ENCODE results near the gene CLEC11A. TPM values are rescaled to one million over a fixed set of nuclear protein-coding genes. Genes with fewer than 3 reads are reported as not detected.

CLEC11A gene
- total and polyA plus RNA-seq, 9 of the 15 experiments (the other 6 are each of a cell fraction or from before 2014, with no cell fraction given): 0.39 to 43.9 (median 3.4) TPM

- Histone ChIP-seq H3K9ac (ENCODE audit: insufficient read depth in 1 of 2, low read depth in 2 of 2, low read length in 2 of 2) (no peak overlapping the region), H3K9me1 (ENCODE audit: control insufficient read depth, insufficient read depth, low read length) (no peaks in the 10 kb centered on the region), H4K20me1 (replicated peaks; ENCODE audit: control insufficient read depth, insufficient read depth, low read length) (no peaks in the 10 kb centered on the region), H3K4me2 (ENCODE audit: insufficient read depth, low read length) (no peak overlapping the region), H3K27me3 (ENCODE audit: control insufficient read depth in 2 of 2, insufficient read depth in 2 of 2, low read length in 2 of 2) (peaks cover 9 to 49% of the 10 kb centered on the region in 2 experiments; a peak in 4 of 5 replicates), H3K9me3 (replicated peaks; ENCODE audit: control insufficient read depth, insufficient read depth, low read depth, low read length) (no peaks in the 10 kb centered on the region), H3K36me3 (ENCODE audit: control insufficient read depth, insufficient read depth, low read length) (no peaks in the 10 kb centered on the region), H3K4me1 (replicated peaks in 1 of 2; ENCODE audit: control insufficient read depth in 2 of 2, insufficient read depth in 2 of 2, low read length in 2 of 2) (peaks cover 0 to 28% of the 10 kb centered on the region in 2 experiments; a peak in 3 of 5 replicates), H3K27ac (ENCODE audit: extremely low read depth, low read depth, low read length) (no peak overlapping the region), H3K4me3 (no peak overlapping the region), H3K79me2 (ENCODE audit: control insufficient read depth, insufficient read depth, low read length) (no peaks in the 10 kb centered on the region), H2AFZ (ENCODE audit: low read depth, low read length) (no peak overlapping the region)
- ATAC-seq: no peak
- ChIA-PET CTCF (ENCODE audit: low intra/inter-chr PET ratio) (no interaction called here), POLR2A (interaction anchor here (0.6 to 1.2 kb wide), 4 partner anchors 8 to 91 kb away, joined by 3 to 6 read pairs (median 4); no protein-coding TSS in a partner anchor)
- 21% methylated on average over 14 of the region's 22 CpGs for WGBS (ENCODE audit: insufficient coverage, low coverage, missing lambda C conversion rate)
- in situ Hi-C loops (cut with MboI): no loop called here
- DNase-seq (ENCODE audit: extremely low read depth in 1 of 4, low spot score in 3 of 4): no peak
- intact Hi-C loops (cut with micrococcal nuclease): no loop called here
- BruUV-seq (replicated peaks): no TSS peak
- FAIRE-seq: no peak
- TF ChIP-seq MYBL2 (IDR thresholded peaks at IDR 0.05; ENCODE audit: low read depth) (no peak), MYBL2 (CRISPR knock-in tag; IDR thresholded peaks at IDR 0.05; ENCODE audit: borderline replicate concordance) (no peak), NFXL1 (CRISPR knock-in tag; IDR thresholded peaks at IDR 0.05) (no peak), ZNF224 (CRISPR knock-in tag; IDR thresholded peaks at IDR 0.05) (no peak), ZNF778 (CRISPR knock-in tag; IDR thresholded peaks at IDR 0.05) (no peak), ZBTB1 (CRISPR knock-in tag; IDR thresholded peaks at IDR 0.05; ENCODE audit: borderline replicate concordance, low read depth) (no peak), BCOR (IDR thresholded peaks at IDR 0.05) (no peak)
Observed at GRCh38 chr19:50713556-50714236, 9.5 kb upstream of the CLEC11A start.
